SJSA1 (cell line): ENCODE results near the gene ZNF571. TPM values are rescaled to one million over a fixed set of nuclear protein-coding genes. Genes with fewer than 3 reads are reported as not detected.

Experiments used
- total RNA-seq: library from RNA; depleted of rRNA; stranded (reverse); fragments of >200 nt; shearing (Covaris generic); gene quantifications from 2 replicates; pipeline ENCODE4 v1.2.3, GENCODE V29; 2014; rRNA removed

Gene ZNF571
- total RNA-seq, 1 experiment from 2014 or later: 0.63 TPM

Other genes with a start within 250 kb of the ZNF571 start
- gene ZNF527, start 223.7 kb downstream of the ZNF571 start, total RNA-seq: 1.8 and 4.9 TPM in 2 replicates
- 1.5 and 3.1 TPM in 2 replicates for gene ZNF569, start 127.3 kb downstream of the ZNF571 start, total RNA-seq
- 2.9 and 4.0 TPM in 2 replicates for gene ZNF570, start 125.4 kb downstream of the ZNF571 start, total RNA-seq
- 0.05 TPM in 1 of 2 replicates, not detected in the other for gene ZNF793, start 87.9 kb downstream of the ZNF571 start, total RNA-seq
- 0.16 TPM in 1 of 2 replicates, not detected in the other for gene ZNF540, start 84 bp upstream of the ZNF571 start, total RNA-seq
- 8.7 and 12.3 TPM in 2 replicates for gene ZFP30, start 60.7 kb upstream of the ZNF571 start, total RNA-seq
- not detected in 2 replicates for gene ZNF607, start 125.0 kb upstream of the ZNF571 start, total RNA-seq
- 0.13 and 0.39 TPM in 2 replicates for gene ZNF573, start 184.8 kb upstream of the ZNF571 start, total RNA-seq